GM20000 (cell line): Measurements from ENCODE around the gene LAMTOR4.

ENCODE experiments used
- DNase-seq: peaks from one replicate; pipeline ENCODE4 v3.0.0; 2012; ENCODE audit warnings: low spot score
- CTCF ChIP-seq: IDR thresholded peaks from 2 replicates; pipeline ENCODE4 v1.5.1; 2012; ENCODE audit warnings: mild to moderate bottlenecking, control low read depth; ENCODE audit errors: extremely low read depth, missing control alignments

The LAMTOR4 gene

GRCh38 chr7:100160067-100160466 lies 11.3 kb downstream of the LAMTOR4 start:
- no peak for DNase-seq
- TF ChIP-seq CTCF = no peak

- DNase-seq = no peak
- no peak for TF ChIP-seq CTCF
These were observed 14.4 kb downstream of the LAMTOR4 start for GRCh38 chr7:100163006-100163531.

- TF ChIP-seq CTCF = no peak
- DNase-seq = no peak
These were observed 15.2 kb downstream of the LAMTOR4 start for GRCh38 chr7:100163871-100164270.

- TF ChIP-seq CTCF = no peak
These were observed 17.7 kb downstream of the LAMTOR4 start for GRCh38 chr7:100166317-100166940.

GRCh38 chr7:100166970-100167911 lies 18.5 kb downstream of the LAMTOR4 start:
- TF ChIP-seq CTCF = no peak
- peak; percentile 40 for DNase-seq

More at GRCh38 chr7:100166317-100166940, 17.7 kb downstream of the LAMTOR4 start:
- peak; percentile 15 for DNase-seq

- DNase-seq = peak; percentile 39
- no peak for TF ChIP-seq CTCF
These were observed 19.2 kb downstream of the LAMTOR4 start for GRCh38 chr7:100167912-100168323.

GRCh38 chr7:100169147-100169850 lies 20.6 kb downstream of the LAMTOR4 start:
- no peak for TF ChIP-seq CTCF
- DNase-seq = peak; percentile 34
